Adrenal gland (tissue), 5 donors: ENCODE results near the gene TMTC4.

ENCODE experiments used
- CTCF ChIP-seq, 6 experiments: fragments of 450-650 bp in 4 of 6; fragments of 200-600 bp in 2 of 6; sonication (generic) in 1 of 6; IDR thresholded peaks; 1 replicate in 5 of 6; 2 replicates in 1 of 6; pipeline versions ENCODE4 v1.5.1 to v1.8.0; 2016 to 2021; ENCODE audit warnings: antibody characterized with exemption in 6 of 6, mild to moderate bottlenecking in 2 of 6, moderate library complexity in 1 of 6
- POLR2A ChIP-seq, 2 donors: fragments of 450-650 bp; IDR thresholded peaks; one replicate each; pipeline ENCODE4 v1.6.1; 2017; ENCODE audit warnings: antibody characterized with exemption in 2 of 2, mild to moderate bottlenecking in 2 of 2, moderate library complexity in 1 of 2
- donor health status: DM: no; HTN: no; CAD: no.

GRCh38 chr13:100573121-100573520, 101.5 kb downstream of the TMTC4 start:
- peak; percentile 63 to 80 (median 72) for TF ChIP-seq CTCF (IDR thresholded peaks at IDR 0.05)
- TF ChIP-seq POLR2A (IDR thresholded peaks at IDR 0.05), result no peak
